SK-N-MC (cell line): Measurements from ENCODE around the gene TUBB4B.

ENCODE experiments used
- EZH2 ChIP-seq: fragments of 200-600 bp; sonication (generic); IDR thresholded peaks from one replicate; pipeline ENCODE4 v1.6.1; 2017; ENCODE audit warnings: antibody characterized with exemption
- POLR2AphosphoS5 ChIP-seq: IDR thresholded peaks from 2 replicates; pipeline ENCODE4 v1.6.1; 2012; ENCODE audit warnings: mild to moderate bottlenecking, low read depth, low read length, borderline replicate concordance

GRCh38 chr9:137232510-137232909, 8.6 kb upstream of the TUBB4B start:
- TF ChIP-seq POLR2AphosphoS5 (no peak), EZH2 (no peak)
